Mucosa of rectum (tissue), 2 donors: ENCODE data around the gene GSDMA.

ENCODE experiments used
- H3K27ac ChIP-seq, 2 donors: one replicate each; pipeline ENCODE4 v1.7.0; 2013; ENCODE audit warnings: inconsistent platforms in 2 of 2, low read depth in 2 of 2, low read length in 2 of 2
- H3K27me3 ChIP-seq, 2 donors: one replicate each; pipeline ENCODE4 v1.7.0; 2013; ENCODE audit warnings: low read length in 2 of 2; ENCODE audit not compliant: control insufficient read depth in 2 of 2, insufficient read depth in 2 of 2
- H3K36me3 ChIP-seq, 2 donors: one replicate each; pipeline ENCODE4 v1.7.0; 2013; ENCODE audit warnings: low read length in 2 of 2; ENCODE audit not compliant: control insufficient read depth in 2 of 2, insufficient read depth in 2 of 2
- H3K4me1 ChIP-seq, 2 donors: one replicate each; pipeline ENCODE4 v1.7.0; 2013; ENCODE audit warnings: low read length in 2 of 2, mild to moderate bottlenecking in 1 of 2; ENCODE audit not compliant: control insufficient read depth in 2 of 2, insufficient read depth in 2 of 2
- H3K4me3 ChIP-seq, 2 donors: one replicate each; pipeline ENCODE4 v1.7.0; 2013; ENCODE audit warnings: low read length in 2 of 2
- H3K9ac ChIP-seq, 2 donors: one replicate each; pipeline ENCODE4 v1.7.0; 2013; ENCODE audit warnings: low read length in 2 of 2, low read depth in 1 of 2, mild to moderate bottlenecking in 1 of 2
- H3K9me3 ChIP-seq, 2 donors: one replicate each; pipeline ENCODE4 v1.7.0; 2013; ENCODE audit warnings: low read length in 2 of 2; ENCODE audit not compliant: control insufficient read depth in 2 of 2
- donor health status: healthy.
- donor health status: Normal muscosa, but diverticular disease.

The GSDMA gene

GRCh38 chr17:39973496-39973895 is 10.7 kb downstream of the GSDMA start:
- Histone ChIP-seq H3K27me3 (no peaks in the 10 kb centered on the region), H3K9me3 (no peaks in the 10 kb centered on the region), H3K4me1 (peaks cover 8 to 15% of the 10 kb centered on the region in 2 donors), H3K27ac (no peak overlapping the region), H3K36me3 (no peaks in the 10 kb centered on the region), H3K4me3 (no peak overlapping the region), H3K9ac (no peak overlapping the region)

GRCh38 chr17:39974433-39974832 is 11.6 kb downstream of the GSDMA start:
- peaks cover 3 to 7% of the 10 kb centered on the region in 2 donors for H3K4me1 ChIP-seq
- H3K36me3 ChIP-seq, result no peaks in the 10 kb centered on the region
- H3K27me3 ChIP-seq, result no peaks in the 10 kb centered on the region
- no peak overlapping the region for H3K4me3 ChIP-seq
- no peak overlapping the region for H3K27ac ChIP-seq
- no peaks in the 10 kb centered on the region for H3K9me3 ChIP-seq
- H3K9ac ChIP-seq, result no peak overlapping the region

- Histone ChIP-seq H3K36me3 (no peaks in the 10 kb centered on the region), H3K27me3 (no peaks in the 10 kb centered on the region), H3K4me1 (peaks cover 4 to 6% of the 10 kb centered on the region in 2 donors), H3K9ac (no peak overlapping the region), H3K4me3 (no peak overlapping the region), H3K27ac (no peak overlapping the region), H3K9me3 (no peaks in the 10 kb centered on the region)
These were observed 13.0 kb downstream of the GSDMA start for GRCh38 chr17:39975801-39976200.

GRCh38 chr17:39979016-39979670 is 16.3 kb downstream of the GSDMA start:
- H3K9ac ChIP-seq, result no peak overlapping the region
- H3K9me3 ChIP-seq, result no peaks in the 10 kb centered on the region
- H3K4me3 ChIP-seq, result no peak overlapping the region
- no peaks in the 10 kb centered on the region for H3K27me3 ChIP-seq
- no peak overlapping the region for H3K27ac ChIP-seq
- peaks cover under 1% of the 10 kb centered on the region in 2 donors for H3K36me3 ChIP-seq
- H3K4me1 ChIP-seq, result peaks cover 6 to 20% of the 10 kb centered on the region in 2 donors

GRCh38 chr17:39979893-39980350 is 17.1 kb downstream of the GSDMA start:
- Histone ChIP-seq H3K9me3 (no peaks in the 10 kb centered on the region), H3K27ac (peak overlapping the region; percentile 89 to 91), H3K4me3 (peak overlapping the region; percentile 86 to 92), H3K27me3 (no peaks in the 10 kb centered on the region), H3K9ac (peak overlapping the region; percentile 93 to 99), H3K4me1 (peaks cover 6 to 20% of the 10 kb centered on the region in 2 donors), H3K36me3 (peaks cover 9% of the 10 kb centered on the region in 2 donors)

- peak within 1 kb of the TSS; percentile 96 to 99 for H3K4me3 ChIP-seq
These were observed 17.8 kb downstream of the GSDMA start, which contains the start of gene PSMD3 for GRCh38 chr17:39980351-39981206. Gene PSMD3 (plus strand): TSS chr17:39980807. CDS start chr17:39980971, 164 bp downstream.

GRCh38 chr17:39981207-39981741 is 18.5 kb downstream of the GSDMA start:
- no peaks in the 10 kb centered on the region for H3K27me3 ChIP-seq
- H3K4me1 ChIP-seq, result peaks cover 6 to 20% of the 10 kb centered on the region in 2 donors
- H3K9ac ChIP-seq, result peak overlapping the region; percentile 98 to 99
- peak overlapping the region; percentile 96 to 99 for H3K4me3 ChIP-seq
- peak overlapping the region; percentile 89 to 91 for H3K27ac ChIP-seq
- no peaks in the 10 kb centered on the region for H3K9me3 ChIP-seq
- peaks cover 20 to 22% of the 10 kb centered on the region in 2 donors for H3K36me3 ChIP-seq

More at GRCh38 chr17:39980351-39981206, 17.8 kb downstream of the GSDMA start, which contains the start of gene PSMD3:
- peak within 1 kb of the TSS; percentile 98 to 99 for H3K9ac ChIP-seq
- H3K27me3 ChIP-seq, result no peaks in the 10 kb centered on the region
- H3K27ac ChIP-seq, result peak within 1 kb of the TSS; percentile 89 to 91
- no peaks in the 10 kb centered on the region for H3K9me3 ChIP-seq
- H3K36me3 ChIP-seq, result peaks cover 14 to 15% of the 10 kb centered on the region in 2 donors
- H3K4me1 ChIP-seq, result peaks cover 6 to 20% of the 10 kb centered on the region in 2 donors

- Histone ChIP-seq H3K27me3 (no peaks in the 10 kb centered on the region), H3K4me1 (peaks cover 6 to 20% of the 10 kb centered on the region in 2 donors), H3K27ac (peak overlapping the region; percentile 89 to 91), H3K9me3 (no peaks in the 10 kb centered on the region), H3K36me3 (peaks cover 26 to 28% of the 10 kb centered on the region in 2 donors), H3K9ac (peak overlapping the region; percentile 98 to 99), H3K4me3 (peak overlapping the region; percentile 96 to 99)
These were observed 19.1 kb downstream of the GSDMA start for GRCh38 chr17:39981766-39982375.

- Histone ChIP-seq H3K27ac (no peak overlapping the region), H3K9ac (no peak overlapping the region), H3K4me1 (no peaks in the 10 kb centered on the region), H3K27me3 (no peaks in the 10 kb centered on the region), H3K36me3 (peaks cover 82 to 90% of the 10 kb centered on the region in 2 donors), H3K9me3 (no peaks in the 10 kb centered on the region), H3K4me3 (no peak overlapping the region)
These were observed 25.5 kb downstream of the GSDMA start for GRCh38 chr17:39988206-39988810.
